GM19043 (cell line): ENCODE data around the gene RCSD1.

Source experiments
- ATAC-seq: cut with Tn5 transposase; IDR thresholded peaks from one replicate; pipeline ENCODE4 v1.9.1; 2021; ENCODE audit warnings: low read depth; ENCODE audit not compliant: unreplicated experiment

Gene RCSD1

GRCh38 chr1:167640051-167640450 is 10.0 kb downstream of the RCSD1 start:
- no peak for ATAC-seq

GRCh38 chr1:167641786-167642500 is 11.9 kb downstream of the RCSD1 start:
- no peak for ATAC-seq

GRCh38 chr1:167642501-167642826 is 12.4 kb downstream of the RCSD1 start:
- no peak for ATAC-seq

GRCh38 chr1:167643441-167643840 is 13.4 kb downstream of the RCSD1 start:
- ATAC-seq = no peak

GRCh38 chr1:167644551-167644950 is 14.5 kb downstream of the RCSD1 start:
- no peak for ATAC-seq

GRCh38 chr1:167645140-167645541 is 15.1 kb downstream of the RCSD1 start:
- ATAC-seq = no peak

- ATAC-seq = no peak
These were observed 15.8 kb downstream of the RCSD1 start for GRCh38 chr1:167645625-167646414.

- ATAC-seq = no peak
These were observed 18.3 kb downstream of the RCSD1 start for GRCh38 chr1:167648252-167648849.

- ATAC-seq = no peak
These were observed 19.1 kb downstream of the RCSD1 start for GRCh38 chr1:167648978-167649744.

- ATAC-seq = peak; percentile 84
These were observed 20.5 kb downstream of the RCSD1 start for GRCh38 chr1:167650269-167651160.

GRCh38 chr1:167651161-167651693 is 21.2 kb downstream of the RCSD1 start:
- ATAC-seq = no peak

GRCh38 chr1:167654975-167655575 is 25.0 kb downstream of the RCSD1 start:
- ATAC-seq = no peak

GRCh38 chr1:167656657-167657056 is 26.6 kb downstream of the RCSD1 start:
- ATAC-seq = no peak

- ATAC-seq = no peak
These were observed 28.7 kb downstream of the RCSD1 start for GRCh38 chr1:167658574-167659328.

GRCh38 chr1:167659450-167659849 is 29.4 kb downstream of the RCSD1 start:
- no peak for ATAC-seq

GRCh38 chr1:167659881-167660280 is 29.8 kb downstream of the RCSD1 start:
- ATAC-seq = no peak

GRCh38 chr1:167661527-167662426 is 31.7 kb downstream of the RCSD1 start:
- no peak for ATAC-seq
